Measurements from ENCODE around the gene ZMYND8.

DNA sequence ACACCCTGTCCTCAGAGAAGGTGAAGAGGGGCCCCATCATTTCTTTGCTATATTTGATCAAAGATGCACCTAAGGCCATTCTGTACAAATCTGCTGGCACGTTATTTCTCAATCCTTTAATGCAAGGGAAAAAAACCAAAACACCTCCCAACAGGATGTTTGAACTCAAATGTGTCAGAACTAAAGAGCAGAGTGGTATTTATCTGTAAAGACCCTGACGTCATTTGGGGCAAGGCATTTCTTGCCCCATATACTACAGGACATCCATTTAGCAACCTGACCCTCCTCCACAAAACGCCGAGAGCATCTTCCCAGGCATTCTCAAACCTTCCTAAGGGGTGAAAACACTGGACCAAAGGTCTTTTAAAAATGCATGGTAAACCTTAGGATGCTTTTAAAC lies 50.8 kb downstream of the ZMYND8 start:
- TF ChIP-seq POLR2A (IDR thresholded peaks at IDR 0.05; ENCODE audit: low read depth, low read length) (no peak), POLR2AphosphoS5 (IDR thresholded peaks at IDR 0.05; ENCODE audit: insufficient read depth, low read depth, low read length) (no peak), CTCF (IDR thresholded peaks at IDR 0.05; ENCODE audit: extremely low read depth in 1 of 2, insufficient read depth in 1 of 2, low read depth in 1 of 2, low read length in 2 of 2) (no peak), FOS (IDR thresholded peaks at IDR 0.05; ENCODE audit: borderline replicate concordance, insufficient read depth, low read length) (no peak), MAX (IDR thresholded peaks at IDR 0.05; ENCODE audit: insufficient read depth, insufficient read length) (no peak), MYC (IDR thresholded peaks at IDR 0.05; ENCODE audit: low read depth, low read length) (no peak), EZH2 (IDR thresholded peaks at IDR 0.05; ENCODE audit: borderline replicate concordance, low read depth, low read length, severe bottlenecking) (no peak), GATA2 (IDR thresholded peaks at IDR 0.05; ENCODE audit: insufficient read depth, insufficient read length, low read depth, low read length) (no peak)

All from endothelial cell of umbilical vein (primary cell).